KOPT-K1 (cell line): Measurements from ENCODE around the gene PELI2.
"Not testable (repeated sequence)": the region's sequence is repeated elsewhere in the genome, so short reads cannot be mapped to it uniquely, and the experiment has no call there.

Experiments used
- H3K27ac ChIP-seq: fragments of 200-600 bp; sonication (generic); 2 replicates; pipeline ENCODE4 v1.5.1; 2016; ENCODE audit warnings: antibody characterized with exemption, mild to moderate bottlenecking, low read depth, low read length; ENCODE audit not compliant: poor library complexity, severe bottlenecking
- H3K36me3 ChIP-seq: fragments of 200-600 bp; sonication (generic); 2 replicates; pipeline ENCODE4 v1.5.1; 2017; ENCODE audit warnings: antibody characterized with exemption, mild to moderate bottlenecking, low read length, moderate library complexity; ENCODE audit not compliant: insufficient read depth
- H3K9me3 ChIP-seq: fragments of 200-600 bp; sonication (generic); 2 replicates; pipeline ENCODE4 v1.5.1; 2017; ENCODE audit warnings: antibody characterized with exemption, low read length, mild to moderate bottlenecking; ENCODE audit not compliant: insufficient read depth, poor library complexity, severe bottlenecking

The PELI2 gene

DNA sequence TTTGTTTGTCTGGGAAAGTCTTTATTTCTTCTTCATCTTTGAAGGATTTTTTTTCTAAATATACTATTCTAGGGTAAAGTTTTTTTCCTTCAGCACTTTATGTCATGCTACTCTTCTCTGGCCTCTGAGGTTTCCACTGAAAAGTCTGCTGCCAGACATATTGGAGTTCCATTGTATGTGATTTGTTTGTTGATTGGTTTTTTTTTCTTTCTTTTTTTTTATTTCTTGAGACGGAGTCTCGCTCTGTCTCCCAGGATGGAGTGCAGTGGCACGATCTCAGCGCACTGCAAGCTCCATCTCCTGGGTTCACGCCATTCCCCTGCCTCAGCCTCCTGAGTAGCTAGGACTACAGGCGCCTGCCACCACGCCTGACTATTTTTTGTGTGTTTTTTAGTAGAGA, 48.4 kb downstream of the PELI2 start:
- H3K36me3 ChIP-seq = not testable (repeated sequence)
- peaks cover 54% of the 10 kb centered on the region for H3K9me3 ChIP-seq

DNA sequence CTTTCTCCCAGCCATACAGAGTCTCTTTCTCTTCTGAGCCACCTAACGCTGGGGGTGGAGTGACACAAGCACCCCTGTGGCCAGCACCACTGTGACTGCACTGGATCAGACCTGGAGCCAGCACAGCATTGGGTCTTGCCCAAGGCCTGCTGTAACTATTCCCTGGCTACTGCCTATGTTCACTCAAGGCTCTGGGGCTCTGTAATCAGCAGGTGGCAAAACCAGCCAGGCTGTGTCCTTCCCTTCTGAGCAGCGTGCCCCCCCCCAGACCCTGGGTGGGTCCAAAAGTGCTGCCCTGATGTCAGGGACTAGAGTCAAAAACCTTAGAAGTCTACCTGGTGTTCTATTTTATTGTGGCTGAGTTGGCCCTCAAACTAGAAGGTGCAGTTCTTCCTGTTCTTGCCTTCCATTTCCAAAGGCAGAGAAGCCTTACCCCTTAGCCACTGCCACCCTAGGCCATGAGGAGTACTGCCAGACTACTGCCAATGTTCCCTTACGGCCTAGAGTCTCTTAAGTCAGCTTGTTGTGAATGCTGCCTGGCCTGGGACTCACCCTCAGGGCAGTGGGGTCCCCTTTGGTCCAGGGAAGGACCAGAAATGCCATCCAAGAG, 49.9 kb downstream of the PELI2 start:
- Histone ChIP-seq H3K9me3 (peaks cover 39% of the 10 kb centered on the region), H3K36me3 (no peaks in the 10 kb centered on the region)

More for the DNA sequence above, 48.4 kb downstream of the PELI2 start:
- not testable (repeated sequence) for H3K27ac ChIP-seq

DNA sequence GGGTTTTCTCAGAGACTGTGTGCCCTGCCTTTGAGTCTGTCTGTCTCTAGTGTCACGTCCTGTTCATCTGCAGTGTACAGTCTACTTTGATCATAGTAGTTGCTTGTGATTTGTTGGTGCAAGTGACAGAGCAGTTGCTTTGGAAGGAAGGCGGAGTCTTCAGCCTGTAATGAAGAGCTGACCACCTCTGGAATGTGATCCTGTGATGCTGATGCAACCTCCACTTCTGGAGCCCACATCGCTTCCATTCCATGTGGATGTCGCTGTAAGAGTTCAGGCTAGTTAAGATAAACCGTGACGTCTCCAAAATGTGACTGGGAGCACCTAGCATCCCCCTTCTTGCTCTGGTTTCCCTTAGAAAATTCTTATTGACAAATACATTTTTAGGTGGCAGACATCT, 51.8 kb downstream of the PELI2 start:
- no peaks in the 10 kb centered on the region for H3K36me3 ChIP-seq
- H3K9me3 ChIP-seq = peaks cover 21% of the 10 kb centered on the region
- H3K27ac ChIP-seq = peak overlapping the region; percentile 83

More for the DNA sequence above, 49.9 kb downstream of the PELI2 start:
- peak overlapping the region; percentile 83 for H3K27ac ChIP-seq

DNA sequence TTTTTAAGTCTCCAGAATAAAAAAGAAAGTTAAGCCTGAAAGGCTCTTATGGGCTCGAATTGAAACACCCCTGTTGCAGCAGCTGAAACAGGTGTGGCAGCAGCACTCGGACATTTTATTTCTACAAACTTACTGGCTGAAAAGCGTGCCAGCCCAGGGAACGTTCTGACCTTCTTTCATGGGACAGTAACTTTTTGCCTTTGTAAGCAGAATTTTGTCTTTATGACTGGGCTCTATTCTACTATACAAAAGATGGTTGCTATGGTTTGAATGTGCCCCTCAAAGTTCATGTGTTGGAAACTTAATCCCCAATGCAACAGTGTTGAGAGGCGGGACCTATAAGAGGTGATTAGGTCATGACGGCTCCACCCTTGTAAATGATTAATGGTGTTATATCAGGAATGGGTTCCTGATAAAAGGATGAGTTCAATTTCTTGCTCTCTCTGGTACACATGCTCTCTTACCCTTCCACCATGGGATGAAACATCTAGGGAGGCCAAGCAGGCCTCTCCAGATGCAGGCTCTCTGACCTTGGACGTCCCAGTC, 52.7 kb downstream of the PELI2 start:
- peaks cover 12% of the 10 kb centered on the region for H3K9me3 ChIP-seq
- H3K36me3 ChIP-seq = no peaks in the 10 kb centered on the region
- peak overlapping the region; percentile 83 for H3K27ac ChIP-seq

DNA sequence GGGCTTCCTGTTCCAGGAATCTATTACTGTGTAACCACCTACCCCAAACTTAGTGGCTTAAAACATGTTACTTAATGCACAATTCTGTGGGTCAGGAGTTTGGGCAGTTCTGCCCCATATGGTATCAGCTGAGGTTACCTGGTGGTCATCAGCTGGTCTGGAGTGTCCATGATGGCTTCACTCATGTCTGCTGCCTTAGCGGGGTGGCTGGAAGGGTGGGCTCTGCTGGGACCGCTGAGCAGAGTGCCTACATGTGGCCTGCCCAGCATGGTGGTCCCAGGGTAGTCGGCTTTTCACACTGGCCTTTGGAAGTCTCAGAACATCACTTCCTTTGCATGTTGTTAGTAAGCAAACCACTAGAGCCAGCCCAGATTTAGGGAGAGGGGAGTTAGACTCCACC, 53.9 kb downstream of the PELI2 start:
- peaks cover under 1% of the 10 kb centered on the region for H3K9me3 ChIP-seq

DNA sequence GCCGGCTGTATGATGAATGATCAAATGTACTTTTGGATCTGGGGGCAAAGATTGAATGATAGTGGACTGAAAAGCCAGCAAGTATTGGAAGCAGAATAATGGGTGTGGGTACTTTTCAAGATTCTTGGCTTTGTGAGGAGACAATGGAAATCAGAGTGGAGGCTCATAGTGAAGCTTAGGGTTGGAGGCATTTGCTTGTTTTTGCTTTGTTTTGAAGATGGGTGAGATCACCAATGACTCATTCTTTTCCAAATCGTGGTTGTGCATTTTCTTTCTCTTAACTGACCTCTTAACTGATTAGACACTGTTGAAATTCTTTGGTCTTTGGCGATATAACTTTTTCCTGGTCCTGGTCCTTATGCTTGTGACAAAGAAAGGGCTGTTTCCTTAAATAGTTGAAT, 54.4 kb downstream of the PELI2 start:
- no peaks in the 10 kb centered on the region for H3K9me3 ChIP-seq

More for the DNA sequence above, 53.9 kb downstream of the PELI2 start:
- Histone ChIP-seq H3K27ac (peak overlapping the region; percentile 83), H3K36me3 (no peaks in the 10 kb centered on the region)

DNA sequence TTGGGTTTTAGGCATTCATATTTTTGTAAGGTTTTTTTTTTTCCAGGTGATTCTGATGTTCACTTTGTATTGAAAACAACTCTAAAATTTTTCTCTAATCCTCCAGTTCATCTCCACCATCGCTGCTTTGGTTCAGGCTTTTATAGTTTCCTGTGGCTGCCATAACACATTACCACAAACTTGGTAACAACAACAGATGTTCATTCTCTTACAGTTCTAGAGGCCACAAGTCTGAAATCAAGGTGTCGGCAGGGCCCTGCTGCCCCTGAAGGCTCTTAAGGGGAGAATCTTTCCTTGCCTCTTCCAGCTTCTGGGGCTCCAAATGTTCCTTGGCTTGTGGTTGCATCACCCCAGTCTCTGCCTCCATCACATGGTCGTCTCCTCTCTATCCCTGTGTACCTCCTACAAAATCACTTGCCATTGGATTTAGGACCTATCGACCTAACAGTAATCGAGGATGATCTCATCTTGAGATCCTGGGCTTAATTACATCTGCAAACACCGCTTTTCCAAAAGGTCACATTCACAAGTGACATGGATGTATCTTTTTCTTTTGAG, 55.2 kb downstream of the PELI2 start:
- Histone ChIP-seq H3K9me3 (no peaks in the 10 kb centered on the region), H3K27ac (peak overlapping the region; percentile 83), H3K36me3 (peaks cover 3% of the 10 kb centered on the region; the same call in 1 of the 2 replicates)

More for the DNA sequence above, 54.4 kb downstream of the PELI2 start:
- no peaks in the 10 kb centered on the region for H3K36me3 ChIP-seq
- peak overlapping the region; percentile 83 for H3K27ac ChIP-seq

DNA sequence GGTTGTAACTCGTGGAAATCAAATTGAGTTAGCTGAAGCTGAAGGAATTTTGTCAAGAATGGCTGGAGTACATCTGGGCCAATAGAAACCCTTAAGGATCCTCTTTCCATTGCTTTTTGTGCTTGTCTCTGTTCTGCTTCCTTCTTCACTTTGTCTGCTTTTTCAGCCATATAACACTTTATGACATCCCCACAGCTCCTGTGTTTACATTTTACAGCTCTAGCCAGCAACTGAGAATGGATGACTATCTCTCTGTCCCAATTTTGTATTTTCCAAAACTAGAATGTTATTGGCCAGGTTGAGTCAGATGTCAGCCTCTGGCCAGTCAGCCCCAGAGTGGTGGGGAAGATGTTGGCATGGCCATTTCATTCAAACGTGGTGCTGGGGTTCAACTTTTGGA, 57.6 kb downstream of the PELI2 start:
- Histone ChIP-seq H3K27ac (peak overlapping the region; percentile 83), H3K36me3 (peaks cover 24% of the 10 kb centered on the region), H3K9me3 (peaks cover 4% of the 10 kb centered on the region)

DNA sequence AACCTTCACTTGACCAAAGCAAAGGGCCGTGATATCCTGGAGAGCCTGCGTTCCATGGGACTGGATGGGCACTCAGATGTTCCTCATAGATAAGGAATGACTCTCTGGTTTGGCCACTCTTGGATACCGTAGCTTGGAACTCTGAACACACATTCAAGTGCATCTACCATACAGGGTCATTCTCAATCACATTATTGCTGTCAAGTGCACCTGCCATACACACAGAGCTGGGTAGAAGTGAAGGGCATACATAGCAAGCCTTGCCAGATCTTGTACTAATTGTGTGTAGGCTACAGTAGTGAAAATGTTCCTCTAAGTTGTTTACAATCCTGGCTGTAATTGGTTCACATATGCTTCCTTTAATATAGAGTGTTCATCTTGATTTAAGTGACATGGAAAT, 58.3 kb downstream of the PELI2 start:
- H3K9me3 ChIP-seq = peaks cover 4% of the 10 kb centered on the region
- H3K36me3 ChIP-seq = peaks cover 31% of the 10 kb centered on the region
- H3K27ac ChIP-seq = peak overlapping the region; percentile 83

DNA sequence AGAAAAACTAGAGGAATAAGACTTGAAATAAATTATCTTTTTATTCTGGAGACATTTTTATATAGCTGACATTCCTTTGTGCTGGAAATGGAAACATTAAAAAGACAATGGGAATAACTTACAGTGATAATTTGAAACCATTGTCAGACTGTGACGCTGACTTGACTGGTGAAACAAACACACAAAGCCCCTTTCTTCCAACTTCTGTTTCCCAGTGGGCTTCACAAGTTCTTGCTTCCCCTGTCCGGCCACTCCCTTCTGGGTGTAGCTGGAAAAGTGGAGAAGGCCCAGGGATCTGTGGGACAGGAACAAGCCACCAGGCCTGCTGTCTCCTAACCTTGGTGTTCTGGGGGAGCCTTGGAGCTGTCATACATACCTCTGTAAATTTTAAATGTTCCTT, 58.8 kb downstream of the PELI2 start:
- no peak overlapping the region for H3K27ac ChIP-seq
- H3K36me3 ChIP-seq = peaks cover 33% of the 10 kb centered on the region

DNA sequence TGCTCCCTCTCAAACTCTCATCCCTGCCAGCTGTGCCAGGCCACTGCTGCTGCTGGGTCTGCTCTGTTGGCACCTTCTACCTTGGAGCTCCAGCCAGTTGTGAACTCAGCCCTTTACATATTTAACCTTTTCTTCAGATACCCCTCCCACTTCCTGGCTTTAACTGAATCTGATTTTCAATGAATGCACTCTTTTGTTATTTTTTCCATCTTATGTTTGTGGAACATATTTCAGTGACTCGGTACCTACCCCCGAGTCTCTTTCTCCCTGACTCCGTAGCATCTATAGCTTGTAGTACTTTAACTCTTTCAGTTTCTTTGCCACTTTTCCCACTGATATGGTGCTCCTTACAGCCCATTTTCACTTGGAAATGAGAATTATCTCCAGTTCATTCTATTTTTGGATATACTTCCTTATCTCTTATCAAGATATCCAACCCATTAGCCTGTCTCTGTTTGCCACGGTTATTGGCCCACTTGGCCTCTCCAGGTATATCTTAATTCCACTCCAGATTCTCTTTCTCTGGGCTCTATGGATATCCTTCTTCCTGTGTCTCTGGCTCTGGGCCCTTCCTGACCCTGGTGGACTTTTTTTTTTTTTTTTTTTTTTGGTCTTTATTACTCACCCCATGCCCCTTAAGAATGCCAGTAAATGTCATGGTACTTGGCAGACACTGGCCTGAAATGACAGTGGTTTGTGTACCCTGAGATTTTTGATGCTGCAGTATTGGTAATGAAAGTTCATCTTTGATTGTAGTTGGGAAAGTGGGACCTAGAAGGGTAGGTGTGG, 62.7 kb downstream of the PELI2 start:
- H3K36me3 ChIP-seq = peaks cover 33% of the 10 kb centered on the region
- peak overlapping the region; percentile 22 for H3K27ac ChIP-seq
- peaks cover 4% of the 10 kb centered on the region for H3K9me3 ChIP-seq

More for the DNA sequence above, 58.8 kb downstream of the PELI2 start:
- peaks cover 4% of the 10 kb centered on the region for H3K9me3 ChIP-seq

DNA sequence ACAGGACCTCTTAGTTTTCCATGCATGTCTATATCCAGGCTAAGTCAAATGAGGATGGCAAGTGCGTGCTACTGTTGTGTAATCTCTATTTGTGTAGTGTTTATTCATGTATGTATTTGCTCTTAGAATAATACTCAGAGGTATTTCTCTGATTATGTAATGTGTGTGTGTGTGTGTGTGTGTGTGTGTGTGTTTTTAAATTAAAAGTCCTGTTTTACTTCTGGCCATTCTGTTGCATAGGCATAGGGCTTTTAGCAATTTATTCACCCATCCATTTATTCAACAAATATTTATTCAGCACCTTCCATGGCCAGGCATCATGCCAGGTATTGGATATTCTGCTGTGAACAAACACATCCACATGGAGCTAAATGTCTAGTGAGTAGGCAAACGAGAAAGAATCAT, 63.5 kb downstream of the PELI2 start:
- peak overlapping the region; percentile 22 for H3K27ac ChIP-seq
- peaks cover 4% of the 10 kb centered on the region for H3K9me3 ChIP-seq
- H3K36me3 ChIP-seq = peaks cover 33% of the 10 kb centered on the region

DNA sequence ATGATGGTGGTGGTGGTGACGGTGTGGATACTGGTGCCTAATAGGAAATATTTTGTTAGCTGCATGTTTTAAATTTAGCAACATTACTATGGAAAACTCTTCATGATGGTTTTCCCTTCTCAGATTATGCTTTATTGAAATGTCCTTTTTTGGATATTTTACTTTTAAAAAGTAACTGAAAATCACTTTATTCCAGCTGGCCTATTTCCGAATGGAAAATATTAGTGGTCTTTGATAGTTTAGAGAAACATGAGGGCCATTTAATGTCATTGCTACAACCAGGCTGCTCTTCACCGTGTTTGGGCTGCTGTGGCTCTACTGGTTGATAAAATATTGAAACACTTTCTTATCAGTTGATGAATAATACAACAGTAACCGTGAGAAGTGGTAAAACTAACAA, 64.2 kb downstream of the PELI2 start:
- no peak overlapping the region for H3K27ac ChIP-seq

DNA sequence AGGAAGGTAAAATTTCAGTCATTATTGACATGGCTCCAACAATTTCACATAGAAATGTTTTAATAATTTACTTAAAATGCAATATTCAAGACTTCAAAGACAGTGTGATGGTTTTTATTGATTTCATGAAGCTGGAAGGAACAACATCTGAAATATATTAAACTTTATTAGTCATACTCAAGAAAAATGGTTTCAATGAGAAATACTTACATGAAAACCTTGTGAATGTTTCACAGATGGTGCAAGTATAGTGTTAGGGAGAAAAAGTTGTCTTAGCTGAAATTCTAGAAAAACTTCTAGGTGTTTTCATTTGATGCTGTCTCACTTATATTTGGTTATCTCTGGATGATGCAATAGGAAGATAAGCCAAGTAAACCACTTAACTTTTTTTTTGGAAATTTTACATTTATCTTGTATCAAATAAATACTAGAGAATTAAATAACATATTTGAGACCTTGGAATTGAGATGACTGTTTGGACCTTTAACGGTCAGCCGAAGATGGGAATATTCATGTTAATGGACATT, 65.5 kb downstream of the PELI2 start:
- Histone ChIP-seq H3K9me3 (peaks cover 4% of the 10 kb centered on the region), H3K27ac (no peak overlapping the region), H3K36me3 (peaks cover 27% of the 10 kb centered on the region)

More for the DNA sequence above, 64.2 kb downstream of the PELI2 start:
- Histone ChIP-seq H3K36me3 (peaks cover 33% of the 10 kb centered on the region), H3K9me3 (peaks cover 4% of the 10 kb centered on the region)

DNA sequence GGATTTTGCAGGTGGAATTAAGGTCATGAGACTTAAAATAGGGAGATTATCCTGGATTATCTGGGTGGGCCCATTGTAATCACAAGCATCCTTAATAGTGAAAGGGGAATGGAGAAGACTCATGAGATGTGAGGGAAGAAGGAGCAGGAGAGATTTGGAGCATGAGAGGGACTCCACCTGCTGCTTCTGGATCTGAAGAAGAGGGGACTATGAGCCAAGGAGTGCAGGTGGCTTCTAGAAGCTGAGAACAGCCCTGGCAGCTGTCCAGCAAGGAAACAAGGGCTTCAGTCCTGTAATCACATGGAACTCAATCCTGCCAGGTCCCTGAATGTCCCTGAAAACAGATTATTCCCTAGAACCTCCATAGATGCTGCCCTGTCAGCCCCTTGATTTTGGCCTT, 67.8 kb downstream of the PELI2 start:
- H3K9me3 ChIP-seq = peaks cover 3% of the 10 kb centered on the region
- H3K27ac ChIP-seq = peak overlapping the region; percentile 12
- H3K36me3 ChIP-seq = peaks cover 6% of the 10 kb centered on the region
